ENCODE results near the gene SLC4A4.

The SLC4A4 gene

GRCh38 chr4:71553605-71554004 lies 214.8 kb downstream of the SLC4A4 start:
- H3K27me3 ChIP-seq (ENCODE audit: control insufficient read depth, insufficient read depth, low read length), result no peaks in the 10 kb centered on the region
- no CpG with 5 or more reads among the region's 1 CpG for WGBS (ENCODE audit: insufficient coverage, insufficient read length)
- DNase-seq (ENCODE audit: low read depth, low spot score), result no peak
- H3K36me3 ChIP-seq (ENCODE audit: control insufficient read depth, insufficient read depth, low read length), result no peaks in the 10 kb centered on the region
- H3K27ac ChIP-seq (ENCODE audit: low read length), result no peak overlapping the region
- H3K9me3 ChIP-seq (ENCODE audit: control insufficient read depth, insufficient read depth, low read length), result no peaks in the 10 kb centered on the region
- no peak overlapping the region for H3K4me3 ChIP-seq (ENCODE audit: low read length)
- H3K4me1 ChIP-seq (ENCODE audit: control insufficient read depth, insufficient read depth, low read length), result 0 out of 2 replicates have a peak, but pooled peaks cover 2% of the 10 kb centered on the region

- H3K36me3 ChIP-seq (ENCODE audit: control insufficient read depth, insufficient read depth, low read length), result no peaks in the 10 kb centered on the region
- H3K27me3 ChIP-seq (ENCODE audit: control insufficient read depth, insufficient read depth, low read length), result no peaks in the 10 kb centered on the region
- WGBS (ENCODE audit: insufficient coverage, insufficient read length), result no CpG with 5 or more reads among the region's 2 CpGs
- DNase-seq (ENCODE audit: low read depth, low spot score), result no peak
- H3K4me1 ChIP-seq (ENCODE audit: control insufficient read depth, insufficient read depth, low read length), result 0 out of 2 replicates have a peak, but pooled peaks cover 2% of the 10 kb centered on the region
- no peaks in the 10 kb centered on the region for H3K9me3 ChIP-seq (ENCODE audit: control insufficient read depth, insufficient read depth, low read length)
- H3K4me3 ChIP-seq (ENCODE audit: low read length), result no peak overlapping the region
- H3K27ac ChIP-seq (ENCODE audit: low read length), result no peak overlapping the region
Measured at GRCh38 chr4:71554025-71554424, 215.2 kb downstream of the SLC4A4 start.

GRCh38 chr4:71558248-71558647 lies 219.4 kb downstream of the SLC4A4 start:
- H3K27me3 ChIP-seq (ENCODE audit: control insufficient read depth, insufficient read depth, low read length), result no peaks in the 10 kb centered on the region
- no peak overlapping the region for H3K4me3 ChIP-seq (ENCODE audit: low read length)
- no peaks in the 10 kb centered on the region for H3K9me3 ChIP-seq (ENCODE audit: control insufficient read depth, insufficient read depth, low read length)
- WGBS (ENCODE audit: insufficient coverage, insufficient read length), result no CpG with 5 or more reads among the region's 1 CpG
- H3K27ac ChIP-seq (ENCODE audit: low read length), result no peak overlapping the region
- H3K4me1 ChIP-seq (ENCODE audit: control insufficient read depth, insufficient read depth, low read length), result no peaks in the 10 kb centered on the region
- H3K36me3 ChIP-seq (ENCODE audit: control insufficient read depth, insufficient read depth, low read length), result no peaks in the 10 kb centered on the region
- DNase-seq (ENCODE audit: low read depth, low spot score), result no peak

GRCh38 chr4:71559957-71560571 lies 221.2 kb downstream of the SLC4A4 start:
- no peak for DNase-seq (ENCODE audit: low read depth, low spot score)
- Histone ChIP-seq H3K4me3 (ENCODE audit: low read length) (no peak overlapping the region), H3K27ac (ENCODE audit: low read length) (no peak overlapping the region), H3K36me3 (ENCODE audit: control insufficient read depth, insufficient read depth, low read length) (no peaks in the 10 kb centered on the region), H3K9me3 (ENCODE audit: control insufficient read depth, insufficient read depth, low read length) (no peaks in the 10 kb centered on the region), H3K4me1 (ENCODE audit: control insufficient read depth, insufficient read depth, low read length) (no peaks in the 10 kb centered on the region), H3K27me3 (ENCODE audit: control insufficient read depth, insufficient read depth, low read length) (no peaks in the 10 kb centered on the region)
- no CpG with 5 or more reads among the region's 1 CpG for WGBS (ENCODE audit: insufficient coverage, insufficient read length)

GRCh38 chr4:71564775-71565174 lies 226.0 kb downstream of the SLC4A4 start:
- no peaks in the 10 kb centered on the region; the same call in 1 of the 2 replicates for H3K4me1 ChIP-seq (ENCODE audit: control insufficient read depth, insufficient read depth, low read length)
- no peak overlapping the region for H3K4me3 ChIP-seq (ENCODE audit: low read length)
- no peaks in the 10 kb centered on the region for H3K9me3 ChIP-seq (ENCODE audit: control insufficient read depth, insufficient read depth, low read length)
- no CpG with 5 or more reads among the region's 2 CpGs for WGBS (ENCODE audit: insufficient coverage, insufficient read length)
- no peaks in the 10 kb centered on the region for H3K36me3 ChIP-seq (ENCODE audit: control insufficient read depth, insufficient read depth, low read length)
- H3K27me3 ChIP-seq (ENCODE audit: control insufficient read depth, insufficient read depth, low read length), result no peaks in the 10 kb centered on the region
- no peak for DNase-seq (ENCODE audit: low read depth, low spot score)
- no peak overlapping the region for H3K27ac ChIP-seq (ENCODE audit: low read length)

GRCh38 chr4:71566856-71567255 lies 228.0 kb downstream of the SLC4A4 start:
- H3K4me1 ChIP-seq (ENCODE audit: control insufficient read depth, insufficient read depth, low read length), result no peaks in the 10 kb centered on the region; the same call in 1 of the 2 replicates
- no peaks in the 10 kb centered on the region for H3K27me3 ChIP-seq (ENCODE audit: control insufficient read depth, insufficient read depth, low read length)
- DNase-seq (ENCODE audit: low read depth, low spot score), result no peak
- H3K27ac ChIP-seq (ENCODE audit: low read length), result no peak overlapping the region
- H3K9me3 ChIP-seq (ENCODE audit: control insufficient read depth, insufficient read depth, low read length), result no peaks in the 10 kb centered on the region
- H3K4me3 ChIP-seq (ENCODE audit: low read length), result no peak overlapping the region
- no CpG with 5 or more reads among the region's 3 CpGs for WGBS (ENCODE audit: insufficient coverage, insufficient read length)
- no peaks in the 10 kb centered on the region for H3K36me3 ChIP-seq (ENCODE audit: control insufficient read depth, insufficient read depth, low read length)

- no peaks in the 10 kb centered on the region for H3K36me3 ChIP-seq (ENCODE audit: control insufficient read depth, insufficient read depth, low read length)
- no peaks in the 10 kb centered on the region; the same call in 1 of the 2 replicates for H3K4me1 ChIP-seq (ENCODE audit: control insufficient read depth, insufficient read depth, low read length)
- DNase-seq (ENCODE audit: low read depth, low spot score), result no peak
- no peak overlapping the region for H3K27ac ChIP-seq (ENCODE audit: low read length)
- WGBS (ENCODE audit: insufficient coverage, insufficient read length), result no CpG with 5 or more reads among the region's 1 CpG
- no peak overlapping the region for H3K4me3 ChIP-seq (ENCODE audit: low read length)
- H3K27me3 ChIP-seq (ENCODE audit: control insufficient read depth, insufficient read depth, low read length), result no peaks in the 10 kb centered on the region
- no peaks in the 10 kb centered on the region for H3K9me3 ChIP-seq (ENCODE audit: control insufficient read depth, insufficient read depth, low read length)
Measured at GRCh38 chr4:71568131-71568530, 229.3 kb downstream of the SLC4A4 start.

GRCh38 chr4:71570492-71570891 lies 231.7 kb downstream of the SLC4A4 start:
- H3K27me3 ChIP-seq (ENCODE audit: control insufficient read depth, insufficient read depth, low read length), result no peaks in the 10 kb centered on the region
- no peak for DNase-seq (ENCODE audit: low read depth, low spot score)
- H3K36me3 ChIP-seq (ENCODE audit: control insufficient read depth, insufficient read depth, low read length), result no peaks in the 10 kb centered on the region
- H3K4me1 ChIP-seq (ENCODE audit: control insufficient read depth, insufficient read depth, low read length), result no peaks in the 10 kb centered on the region; the same call in 1 of the 2 replicates
- no peak overlapping the region for H3K4me3 ChIP-seq (ENCODE audit: low read length)
- no peaks in the 10 kb centered on the region for H3K9me3 ChIP-seq (ENCODE audit: control insufficient read depth, insufficient read depth, low read length)
- no peak overlapping the region for H3K27ac ChIP-seq (ENCODE audit: low read length)
- WGBS (ENCODE audit: insufficient coverage, insufficient read length), result no CpG with 5 or more reads among the region's 3 CpGs

- H3K27me3 ChIP-seq (ENCODE audit: control insufficient read depth, insufficient read depth, low read length), result no peaks in the 10 kb centered on the region
- WGBS (ENCODE audit: insufficient coverage, insufficient read length), result no CpG with 5 or more reads among the region's 3 CpGs
- no peaks in the 10 kb centered on the region; the same call in 1 of the 2 replicates for H3K4me1 ChIP-seq (ENCODE audit: control insufficient read depth, insufficient read depth, low read length)
- no peak overlapping the region for H3K27ac ChIP-seq (ENCODE audit: low read length)
- no peaks in the 10 kb centered on the region for H3K36me3 ChIP-seq (ENCODE audit: control insufficient read depth, insufficient read depth, low read length)
- no peaks in the 10 kb centered on the region for H3K9me3 ChIP-seq (ENCODE audit: control insufficient read depth, insufficient read depth, low read length)
- no peak overlapping the region for H3K4me3 ChIP-seq (ENCODE audit: low read length)
- DNase-seq (ENCODE audit: low read depth, low spot score), result no peak
Measured at GRCh38 chr4:71571346-71571745, 232.5 kb downstream of the SLC4A4 start.

GRCh38 chr4:71583971-71584370 lies 245.2 kb downstream of the SLC4A4 start:
- no CpG with 5 or more reads among the region's 3 CpGs for WGBS (ENCODE audit: insufficient coverage, insufficient read length)
- no peaks in the 10 kb centered on the region for H3K9me3 ChIP-seq (ENCODE audit: control insufficient read depth, insufficient read depth, low read length)
- no peaks in the 10 kb centered on the region for H3K4me1 ChIP-seq (ENCODE audit: control insufficient read depth, insufficient read depth, low read length)
- H3K27ac ChIP-seq (ENCODE audit: low read length), result no peak overlapping the region
- no peaks in the 10 kb centered on the region for H3K27me3 ChIP-seq (ENCODE audit: control insufficient read depth, insufficient read depth, low read length)
- no peaks in the 10 kb centered on the region for H3K36me3 ChIP-seq (ENCODE audit: control insufficient read depth, insufficient read depth, low read length)
- DNase-seq (ENCODE audit: low read depth, low spot score), result no peak
- H3K4me3 ChIP-seq (ENCODE audit: low read length), result no peak overlapping the region

- no peak overlapping the region for H3K4me3 ChIP-seq (ENCODE audit: low read length)
- no peaks in the 10 kb centered on the region for H3K36me3 ChIP-seq (ENCODE audit: control insufficient read depth, insufficient read depth, low read length)
- no peak for DNase-seq (ENCODE audit: low read depth, low spot score)
- H3K27ac ChIP-seq (ENCODE audit: low read length), result no peak overlapping the region
- no CpG with 5 or more reads among the region's 1 CpG for WGBS (ENCODE audit: insufficient coverage, insufficient read length)
- no peaks in the 10 kb centered on the region for H3K9me3 ChIP-seq (ENCODE audit: control insufficient read depth, insufficient read depth, low read length)
- no peaks in the 10 kb centered on the region for H3K27me3 ChIP-seq (ENCODE audit: control insufficient read depth, insufficient read depth, low read length)
- no peaks in the 10 kb centered on the region for H3K4me1 ChIP-seq (ENCODE audit: control insufficient read depth, insufficient read depth, low read length)
Measured at GRCh38 chr4:71584585-71584984, 245.8 kb downstream of the SLC4A4 start.

Measured in iPS DF 6.9 (cell line).